OCI-LY3 (cell line): ENCODE measurements around the gene AGO3.

Source experiments
- H2AFZ ChIP-seq: fragments of 200-600, 300-600 bp; shearing (Covaris generic); 2 replicates; pipeline ENCODE4 v1.6.0; 2014; ENCODE audit warnings: antibody characterized with exemption, low read depth, low read length
- H3K27ac ChIP-seq: fragments of 200-600, 300-600 bp; sonication (generic); 2 replicates; pipeline ENCODE4 v1.5.1; 2014; ENCODE audit warnings: mild to moderate bottlenecking, low read length, moderate library complexity, mixed read lengths
- H3K27me3 ChIP-seq: fragments of 200-600, 300-600 bp; sonication (generic); 2 replicates; pipeline ENCODE4 v1.6.1; 2014; ENCODE audit warnings: low read depth, low read length, mixed read lengths
- H3K36me3 ChIP-seq: fragments of 200-600, 300-600 bp; sonication (generic); replicated peaks from 2 replicates; pipeline ENCODE3; 2014; ENCODE audit warnings: low read depth, low read length, mixed read lengths
- H3K4me1 ChIP-seq: fragments of 300-600, 200-600 bp; sonication (generic); 2 replicates; pipeline ENCODE4 v1.6.1; 2014; ENCODE audit warnings: low read length, mixed read lengths
- H3K4me2 ChIP-seq: fragments of 200-600, 300-600 bp; sonication (generic); 2 replicates; pipeline ENCODE4 v1.6.1; 2014; ENCODE audit warnings: low read length, mixed read lengths
- H3K4me3 ChIP-seq: fragments of 300-600, 200-600 bp; sonication (generic); 2 replicates; pipeline ENCODE4 v1.5.1; 2014; ENCODE audit warnings: antibody characterized with exemption, mild to moderate bottlenecking, low read length, moderate library complexity
- H3K79me2 ChIP-seq: fragments of 300-600, 200-600 bp; shearing (Covaris generic); 2 replicates; pipeline ENCODE4 v1.6.1; 2014; ENCODE audit warnings: mild to moderate bottlenecking, low read length, mixed read lengths
- H3K9ac ChIP-seq: fragments of 300-600, 200-600 bp; shearing (Covaris generic); 2 replicates; pipeline ENCODE4 v1.6.0; 2014; ENCODE audit warnings: mild to moderate bottlenecking, low read length, moderate library complexity
- H3K9me3 ChIP-seq: fragments of 200-600, 300-600 bp; shearing (Covaris generic); 2 replicates; pipeline ENCODE4 v1.6.1; 2014; ENCODE audit warnings: low read length, mixed read lengths; ENCODE audit not compliant: insufficient read depth
- H4K20me1 ChIP-seq: fragments of 200-600, 300-600 bp; sonication (generic); 2 replicates; pipeline ENCODE4 v1.6.1; 2016; ENCODE audit warnings: low read length, mixed read lengths; ENCODE audit not compliant: insufficient read depth
- EZH2phosphoT487 ChIP-seq: fragments of 200-600 bp; shearing (Covaris generic); IDR thresholded peaks from 2 replicates; pipeline ENCODE4 v1.6.1; 2018; ENCODE audit warnings: antibody characterized with exemption, mixed run types, low read depth
- TF ChIP-seq, protein P1 (sequence below): fragments of 200-600, 300-600 bp; sonication (generic); IDR thresholded peaks from 2 replicates; pipeline ENCODE4 v1.5.1; 2014; ENCODE audit warnings: antibody characterized with exemption, low read length, low read depth

Gene AGO3

DNA sequence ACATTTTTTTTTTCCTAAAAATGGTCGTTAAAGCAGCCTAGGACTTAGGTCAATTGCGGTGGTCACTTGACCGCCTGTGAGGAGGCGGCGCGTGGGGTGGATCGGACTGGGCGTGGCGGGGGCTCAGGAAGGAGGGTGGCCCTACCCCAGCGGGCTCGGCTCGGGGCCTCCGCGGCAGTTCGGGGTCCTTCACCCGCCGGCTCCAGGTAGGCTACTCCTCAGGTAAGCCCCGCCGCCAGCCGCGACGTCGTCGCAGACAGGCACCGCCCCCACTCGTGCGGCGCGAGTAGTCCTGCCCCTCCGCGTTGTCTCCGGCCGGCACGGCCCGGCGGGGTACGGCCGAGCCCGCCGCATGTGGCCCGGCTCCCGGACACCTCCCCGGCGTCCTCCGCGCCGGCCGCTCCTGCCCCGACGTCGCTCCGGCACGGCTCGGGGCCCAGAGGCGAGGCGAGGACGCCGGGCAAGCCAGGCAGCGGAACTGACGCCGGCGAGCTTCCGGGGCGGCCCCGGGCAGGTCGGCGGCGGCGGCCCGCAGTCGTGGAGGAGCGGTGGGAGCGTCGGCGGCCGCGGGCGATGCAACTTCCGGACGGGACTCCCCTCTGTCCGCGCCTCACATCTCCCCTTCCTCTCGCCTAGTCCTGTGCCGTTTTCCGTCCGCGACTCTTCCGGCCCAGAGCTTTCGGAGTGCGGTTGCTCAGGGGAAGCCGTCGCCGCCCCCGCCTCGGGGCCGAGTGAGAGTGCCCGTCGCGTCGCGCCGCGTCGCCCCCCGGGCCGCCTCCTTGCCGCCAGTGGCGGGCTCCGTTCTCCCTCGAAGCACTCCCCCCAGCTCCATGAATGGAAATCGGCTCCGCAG is at the start of gene AGO3:
Gene AGO3, plus strand, starts transcription at position 513 of the 853 bp plus-strand sequence. Its CDS starts 322 bp downstream, at position 835.
- H3K27me3 ChIP-seq, result no peaks in the 10 kb centered on the region
- H3K4me1 ChIP-seq, result peaks cover 21% of the 10 kb centered on the region
- peak within 1 kb of the TSS; percentile 61; the same call in 1 of the 2 replicates for H2AFZ ChIP-seq
- no peaks in the 10 kb centered on the region for H3K36me3 ChIP-seq
- TF ChIP-seq, protein P1, sequence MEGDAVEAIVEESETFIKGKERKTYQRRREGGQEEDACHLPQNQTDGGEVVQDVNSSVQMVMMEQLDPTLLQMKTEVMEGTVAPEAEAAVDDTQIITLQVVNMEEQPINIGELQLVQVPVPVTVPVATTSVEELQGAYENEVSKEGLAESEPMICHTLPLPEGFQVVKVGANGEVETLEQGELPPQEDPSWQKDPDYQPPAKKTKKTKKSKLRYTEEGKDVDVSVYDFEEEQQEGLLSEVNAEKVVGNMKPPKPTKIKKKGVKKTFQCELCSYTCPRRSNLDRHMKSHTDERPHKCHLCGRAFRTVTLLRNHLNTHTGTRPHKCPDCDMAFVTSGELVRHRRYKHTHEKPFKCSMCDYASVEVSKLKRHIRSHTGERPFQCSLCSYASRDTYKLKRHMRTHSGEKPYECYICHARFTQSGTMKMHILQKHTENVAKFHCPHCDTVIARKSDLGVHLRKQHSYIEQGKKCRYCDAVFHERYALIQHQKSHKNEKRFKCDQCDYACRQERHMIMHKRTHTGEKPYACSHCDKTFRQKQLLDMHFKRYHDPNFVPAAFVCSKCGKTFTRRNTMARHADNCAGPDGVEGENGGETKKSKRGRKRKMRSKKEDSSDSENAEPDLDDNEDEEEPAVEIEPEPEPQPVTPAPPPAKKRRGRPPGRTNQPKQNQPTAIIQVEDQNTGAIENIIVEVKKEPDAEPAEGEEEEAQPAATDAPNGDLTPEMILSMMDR, result no peak
- TF ChIP-seq EZH2phosphoT487, result no peak
- peaks cover 54% of the 10 kb centered on the region for H3K79me2 ChIP-seq
- peak within 1 kb of the TSS; percentile 84 for H3K4me3 ChIP-seq
- H4K20me1 ChIP-seq, result peaks cover 12% of the 10 kb centered on the region
- peak within 1 kb of the TSS; percentile 86 for H3K27ac ChIP-seq
- H3K9ac ChIP-seq, result peak within 1 kb of the TSS; percentile 76
- H3K4me2 ChIP-seq, result peak within 1 kb of the TSS; percentile 99
- no peaks in the 10 kb centered on the region for H3K9me3 ChIP-seq

DNA sequence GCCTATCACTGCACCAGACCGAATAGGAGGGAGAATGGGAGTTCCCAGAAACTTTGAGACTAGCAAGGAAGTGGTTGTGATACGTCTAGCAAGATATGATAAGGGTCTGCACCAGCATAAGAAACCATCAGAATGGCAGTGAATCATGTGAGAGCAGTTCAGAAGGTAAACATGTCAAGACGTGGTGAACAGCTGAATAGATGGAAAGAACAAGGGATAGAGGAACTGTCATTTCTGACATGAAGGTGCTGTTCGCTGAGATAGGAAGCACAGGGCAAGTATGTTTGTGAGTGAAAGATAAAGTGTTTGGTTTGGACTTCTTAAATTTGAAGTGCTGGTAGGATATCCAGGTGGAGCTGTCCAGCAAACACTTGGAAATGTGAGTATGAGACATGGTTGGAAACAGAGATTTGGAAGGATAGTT is 49.0 kb upstream of the AGO3 start:
- no peak for TF ChIP-seq EZH2phosphoT487
- TF ChIP-seq, protein P1, result no peak
- H3K4me1 ChIP-seq, result peaks cover 12% of the 10 kb centered on the region
- H3K79me2 ChIP-seq, result peaks cover 10% of the 10 kb centered on the region; the same call in 1 of the 2 replicates
- peaks cover 9% of the 10 kb centered on the region for H4K20me1 ChIP-seq
- no peak overlapping the region for H3K4me3 ChIP-seq
- H3K36me3 ChIP-seq, result no peaks in the 10 kb centered on the region
- H2AFZ ChIP-seq, result no peak overlapping the region
- H3K9ac ChIP-seq, result no peak overlapping the region
- no peaks in the 10 kb centered on the region for H3K27me3 ChIP-seq
- no peak overlapping the region for H3K27ac ChIP-seq
- H3K4me2 ChIP-seq, result no peak overlapping the region
- H3K9me3 ChIP-seq, result no peaks in the 10 kb centered on the region

DNA sequence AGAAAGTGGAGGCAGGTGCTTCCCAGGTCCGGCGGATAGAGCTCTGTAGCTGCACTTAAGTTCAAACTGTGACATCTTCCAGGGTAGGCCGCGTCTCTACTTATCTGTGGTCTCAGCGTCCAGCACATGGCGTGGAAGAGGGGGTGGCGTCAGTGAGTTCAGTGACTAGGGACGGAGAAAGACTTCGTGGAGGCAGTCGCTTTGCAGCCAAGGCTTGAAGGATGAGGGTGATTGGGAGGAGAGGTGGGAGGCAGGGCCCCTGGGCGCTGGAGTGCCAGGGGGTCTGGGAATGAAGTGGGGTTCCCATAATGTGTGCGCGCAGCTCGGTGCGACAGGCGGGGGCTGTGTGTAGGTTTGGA is 48.3 kb upstream of the AGO3 start:
- Histone ChIP-seq H2AFZ (peak overlapping the region; percentile 80; the same call in 1 of the 2 replicates), H3K9ac (no peak overlapping the region), H3K36me3 (no peaks in the 10 kb centered on the region), H3K9me3 (no peaks in the 10 kb centered on the region), H4K20me1 (peaks cover 15% of the 10 kb centered on the region), H3K4me1 (peaks cover 19% of the 10 kb centered on the region), H3K4me2 (peak overlapping the region; percentile 67), H3K4me3 (peak overlapping the region; percentile 98), H3K27ac (no peak overlapping the region), H3K79me2 (peaks cover 10% of the 10 kb centered on the region; the same call in 1 of the 2 replicates), H3K27me3 (no peaks in the 10 kb centered on the region)
- TF ChIP-seq, protein P1, result no peak
- TF ChIP-seq EZH2phosphoT487, result no peak

DNA sequence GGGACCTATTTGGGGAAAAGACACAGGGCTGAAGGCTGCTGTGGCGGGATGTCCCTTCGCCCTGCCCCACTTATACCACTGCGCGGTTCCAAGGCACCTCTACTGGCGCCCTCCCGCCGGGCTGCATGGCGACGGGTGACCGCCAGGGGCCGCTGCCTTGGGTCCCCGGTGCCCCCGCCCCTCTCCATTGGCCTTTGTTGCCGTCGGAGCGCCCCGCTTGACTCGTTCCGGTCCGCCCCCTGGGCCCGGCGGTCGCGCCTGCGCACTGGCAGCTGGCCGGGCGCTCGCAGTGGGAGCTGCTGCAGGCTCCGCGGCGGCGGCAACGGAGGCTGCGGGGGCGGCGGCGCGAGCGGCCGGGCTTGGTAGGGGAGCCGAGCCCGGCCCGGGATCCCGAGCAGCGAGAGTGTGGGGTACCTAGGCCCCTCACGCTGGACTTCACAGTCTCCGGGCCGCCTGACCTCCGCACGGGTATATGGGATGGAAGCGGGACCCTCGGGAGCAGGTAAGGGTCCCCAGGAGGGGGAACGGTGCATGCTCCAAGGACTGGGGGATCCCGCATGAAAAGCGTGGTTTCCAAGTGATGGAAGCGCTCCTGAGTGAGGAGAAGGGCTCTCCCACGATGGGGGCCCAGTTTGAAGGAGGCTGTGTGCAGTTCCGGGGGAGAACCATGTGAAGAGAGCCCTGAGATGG is 47.8 kb upstream of the AGO3 start, which contains the start of gene AGO1:
Gene AGO1, plus strand, starts transcription at position 265 of the 690 bp plus-strand sequence. Its CDS starts 213 bp downstream, at position 478.
- H3K36me3 ChIP-seq, result no peaks in the 10 kb centered on the region
- TF ChIP-seq EZH2phosphoT487, result no peak
- TF ChIP-seq, protein P1, result peak; percentile 62
- H3K4me1 ChIP-seq, result peaks cover 22% of the 10 kb centered on the region
- H3K4me2 ChIP-seq, result peak within 1 kb of the TSS; percentile 72
- H2AFZ ChIP-seq, result peak within 1 kb of the TSS; percentile 80; the same call in 1 of the 2 replicates
- peak within 1 kb of the TSS; percentile 90 for H3K9ac ChIP-seq
- peaks cover 10% of the 10 kb centered on the region; the same call in 1 of the 2 replicates for H3K79me2 ChIP-seq
- H3K27me3 ChIP-seq, result no peaks in the 10 kb centered on the region
- H3K9me3 ChIP-seq, result no peaks in the 10 kb centered on the region
- peaks cover 18% of the 10 kb centered on the region for H4K20me1 ChIP-seq
- peak within 1 kb of the TSS; percentile 98 for H3K4me3 ChIP-seq
- H3K27ac ChIP-seq, result peak within 1 kb of the TSS; percentile 25
